GM23248 (cell line): ENCODE results near the gene SLC25A45.

ENCODE experiments used
- EZH2 ChIP-seq: fragments of 200-600 bp; sonication (generic); IDR thresholded peaks from 2 replicates; pipeline ENCODE4 v1.6.1; 2018; ENCODE audit warnings: antibody characterized with exemption, mild to moderate bottlenecking; ENCODE audit not compliant: insufficient read depth, poor library complexity, severe bottlenecking
- EZH2phosphoT487 ChIP-seq: fragments of 200-600 bp; sonication (generic); IDR thresholded peaks from 2 replicates; pipeline ENCODE4 v1.6.1; 2018; ENCODE audit warnings: antibody characterized with exemption, moderate library complexity, mild to moderate bottlenecking, low read depth; ENCODE audit not compliant: insufficient read depth

DNA sequence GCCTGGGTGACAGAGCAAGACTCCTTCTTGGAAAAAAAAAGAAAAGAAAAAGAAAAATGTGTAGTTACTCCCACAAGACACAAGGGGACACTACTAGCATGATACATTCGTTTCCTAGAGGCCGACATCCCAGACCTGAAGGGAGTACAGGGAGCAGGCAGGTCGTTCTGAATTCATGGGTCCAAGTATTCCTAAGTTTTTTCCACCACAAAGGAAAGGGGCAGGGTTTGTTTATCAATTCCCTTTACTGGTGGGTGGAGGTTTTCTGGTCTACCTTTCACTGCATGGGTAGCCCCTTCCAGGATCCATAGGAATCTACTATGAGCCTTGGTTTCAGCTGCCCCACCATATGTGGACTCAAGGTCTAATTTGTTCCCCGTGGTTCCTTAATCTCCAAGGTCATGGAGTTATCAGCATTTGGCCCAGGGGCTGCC is 16.1 kb downstream of the SLC25A45 start:
- TF ChIP-seq EZH2 = no peak
- no peak for TF ChIP-seq EZH2phosphoT487
